ENCODE results near the gene ARMH2.

ARMH2 gene

GRCh38 chr6:24798740-24799540, at the start of gene ARMH2:
TSS of gene ARMH2 (minus strand) at chr6:24798917. CDS start at chr6:24798857, 60 bp downstream.
- DNase-seq (ENCODE audit: low read depth): no peak

DNA sequence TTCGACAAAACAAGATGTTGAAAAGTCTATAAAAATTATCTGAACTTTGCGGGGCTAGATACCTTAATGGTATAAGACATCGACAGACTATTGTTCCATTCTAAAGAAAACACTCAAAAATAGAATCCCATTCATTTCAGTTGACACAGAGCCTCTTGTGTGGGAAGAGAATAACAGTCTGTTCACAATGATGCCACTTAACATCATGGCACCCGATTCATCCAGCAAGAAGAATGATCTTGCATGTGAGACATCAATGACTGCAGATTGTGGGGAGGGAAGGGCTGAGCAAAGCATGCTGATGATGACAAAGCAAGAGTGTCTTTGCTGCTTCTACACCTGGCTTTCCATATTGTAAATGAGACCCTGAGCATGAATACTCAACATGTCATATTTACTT, 49.7 kb upstream of the ARMH2 start:
- no peak for DNase-seq (ENCODE audit: low read depth)

DNA sequence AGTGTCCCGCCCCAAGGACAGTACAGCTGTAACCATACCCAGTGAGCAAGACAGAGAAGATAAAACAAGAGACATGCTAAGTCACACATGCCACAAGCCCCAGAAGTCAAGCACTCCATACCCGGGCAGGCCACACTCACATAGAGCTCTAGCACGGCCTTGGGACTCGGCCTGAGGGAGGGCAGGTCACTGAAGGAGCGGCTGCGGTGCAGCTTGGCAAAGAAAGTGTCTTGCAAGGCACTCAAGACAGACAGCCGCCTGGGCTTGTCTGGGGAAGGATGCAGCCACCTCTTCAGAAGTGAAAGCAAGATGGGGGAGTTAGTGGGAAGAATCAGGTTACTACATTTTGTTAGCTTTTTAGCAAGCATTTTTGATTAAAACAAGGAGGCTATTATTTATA, 48.7 kb upstream of the ARMH2 start:
- no peak for DNase-seq (ENCODE audit: low read depth)

GRCh38 chr6:24845578-24845977, 46.9 kb upstream of the ARMH2 start:
- DNase-seq (ENCODE audit: low read depth): no peak

- no peak for DNase-seq (ENCODE audit: low read depth)
Observed at GRCh38 chr6:24844903-24845302, 46.2 kb upstream of the ARMH2 start.

GRCh38 chr6:24844061-24844460, 45.3 kb upstream of the ARMH2 start:
- DNase-seq (ENCODE audit: low read depth): no peak

DNA sequence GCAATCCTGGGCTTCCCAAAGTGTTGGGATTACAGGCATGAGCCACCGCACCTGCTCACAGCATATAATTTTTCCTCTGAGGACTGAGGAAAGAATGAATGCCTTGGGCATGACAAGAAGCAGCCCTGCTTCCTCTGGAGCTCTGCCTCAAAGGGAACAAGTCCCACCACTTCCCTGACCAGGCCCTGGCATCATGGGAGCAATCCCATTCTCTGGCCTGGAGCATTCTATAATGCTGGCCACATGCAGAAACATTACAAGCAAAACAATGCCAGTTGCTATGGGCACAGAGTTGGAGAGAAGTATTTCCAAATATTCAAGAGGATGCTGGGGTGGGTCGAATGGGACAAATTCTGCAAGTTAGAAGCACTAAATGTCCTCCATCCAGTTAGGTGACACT, 41.5 kb upstream of the ARMH2 start:
- no peak for DNase-seq (ENCODE audit: low read depth)

DNA sequence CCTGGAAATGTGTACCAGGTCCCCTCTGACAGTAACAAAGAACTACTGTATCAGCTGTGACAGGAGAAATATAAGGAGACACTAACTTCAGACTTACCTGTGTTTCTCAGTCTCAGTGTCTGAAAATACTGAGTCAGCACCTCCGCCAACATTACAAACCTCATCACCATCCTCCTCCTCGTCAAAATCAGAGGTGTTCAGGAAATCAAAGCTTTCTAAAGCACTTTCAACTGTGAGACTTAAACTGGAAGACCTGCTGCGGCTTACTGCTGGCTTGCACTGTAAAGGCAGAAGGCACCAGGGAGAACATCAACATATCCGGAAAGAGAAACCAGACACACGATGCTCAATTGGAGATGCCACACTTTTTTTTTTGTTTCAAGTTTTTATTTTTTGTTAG, 40.3 kb upstream of the ARMH2 start:
- DNase-seq (ENCODE audit: low read depth): no peak

- no peak for DNase-seq (ENCODE audit: low read depth)
Observed at GRCh38 chr6:24838081-24838480, 39.4 kb upstream of the ARMH2 start.

- no peak for DNase-seq (ENCODE audit: low read depth)
Observed at GRCh38 chr6:24836109-24836508, 37.4 kb upstream of the ARMH2 start.

DNA sequence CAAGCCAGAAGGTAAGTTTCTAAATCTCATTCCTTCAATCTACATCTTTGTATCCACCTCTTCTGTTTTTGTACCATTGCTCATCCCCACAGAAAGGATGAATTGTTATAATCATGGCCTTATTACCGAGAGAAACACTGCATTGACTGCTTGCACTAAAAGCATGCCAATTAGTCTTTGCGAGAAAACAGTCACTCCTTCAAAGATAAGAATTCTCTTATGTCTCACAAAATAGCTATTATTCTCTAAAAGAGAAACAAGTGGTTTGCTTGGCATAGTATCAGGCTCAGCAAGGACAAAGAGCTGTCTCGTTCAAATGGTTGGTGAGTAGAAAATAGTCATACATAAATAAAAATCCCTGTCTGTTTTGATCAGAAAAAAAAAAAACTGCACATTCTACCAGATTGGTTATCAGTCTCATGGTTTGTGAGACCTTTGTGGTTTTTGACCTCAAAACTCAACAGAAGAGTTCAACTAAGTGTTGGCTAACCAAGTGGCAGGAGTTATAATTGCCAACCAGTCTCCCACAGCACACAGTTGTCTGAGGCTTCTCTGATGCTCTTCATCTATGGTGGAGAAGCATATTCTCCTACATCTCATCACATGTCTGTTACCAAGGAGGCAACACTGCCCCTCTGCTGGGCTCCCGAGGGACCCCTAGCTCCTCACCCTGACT, 35.1 kb upstream of the ARMH2 start:
- DNase-seq (ENCODE audit: low read depth): no peak

GRCh38 chr6:24832794-24833193, 34.1 kb upstream of the ARMH2 start:
- no peak for DNase-seq (ENCODE audit: low read depth)

GRCh38 chr6:24831771-24832716, 33.3 kb upstream of the ARMH2 start:
- no peak for DNase-seq (ENCODE audit: low read depth)

- DNase-seq (ENCODE audit: low read depth): no peak
Observed at GRCh38 chr6:24829657-24830056, 30.9 kb upstream of the ARMH2 start.

GRCh38 chr6:24827970-24828369, 29.3 kb upstream of the ARMH2 start:
- no peak for DNase-seq (ENCODE audit: low read depth)

GRCh38 chr6:24827162-24827561, 28.4 kb upstream of the ARMH2 start:
- no peak for DNase-seq (ENCODE audit: low read depth)

DNA sequence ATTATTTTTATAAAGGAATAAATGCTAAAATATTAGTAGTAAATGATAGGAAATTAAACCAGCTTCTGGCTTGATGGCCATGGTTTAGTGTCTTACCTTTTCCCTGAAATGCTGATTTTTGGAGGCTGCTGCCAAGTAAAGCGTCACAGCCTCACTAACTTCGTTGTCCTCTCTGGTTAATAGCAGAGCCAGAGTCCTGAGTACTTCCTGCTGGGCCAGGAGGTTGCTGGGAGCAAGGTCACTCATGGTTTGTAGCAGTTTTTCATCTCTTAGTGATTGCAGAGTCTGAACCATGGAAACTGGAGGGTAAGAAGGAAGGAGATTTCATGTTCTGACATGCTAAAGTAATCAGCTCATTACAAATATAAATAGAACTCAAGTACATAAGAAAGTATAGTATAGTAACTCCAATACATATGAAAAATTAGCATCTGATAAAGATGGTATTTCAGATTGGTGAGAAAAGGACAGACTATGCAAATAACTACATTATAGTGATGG, 26.5 kb upstream of the ARMH2 start:
- DNase-seq (ENCODE audit: low read depth): no peak

DNA sequence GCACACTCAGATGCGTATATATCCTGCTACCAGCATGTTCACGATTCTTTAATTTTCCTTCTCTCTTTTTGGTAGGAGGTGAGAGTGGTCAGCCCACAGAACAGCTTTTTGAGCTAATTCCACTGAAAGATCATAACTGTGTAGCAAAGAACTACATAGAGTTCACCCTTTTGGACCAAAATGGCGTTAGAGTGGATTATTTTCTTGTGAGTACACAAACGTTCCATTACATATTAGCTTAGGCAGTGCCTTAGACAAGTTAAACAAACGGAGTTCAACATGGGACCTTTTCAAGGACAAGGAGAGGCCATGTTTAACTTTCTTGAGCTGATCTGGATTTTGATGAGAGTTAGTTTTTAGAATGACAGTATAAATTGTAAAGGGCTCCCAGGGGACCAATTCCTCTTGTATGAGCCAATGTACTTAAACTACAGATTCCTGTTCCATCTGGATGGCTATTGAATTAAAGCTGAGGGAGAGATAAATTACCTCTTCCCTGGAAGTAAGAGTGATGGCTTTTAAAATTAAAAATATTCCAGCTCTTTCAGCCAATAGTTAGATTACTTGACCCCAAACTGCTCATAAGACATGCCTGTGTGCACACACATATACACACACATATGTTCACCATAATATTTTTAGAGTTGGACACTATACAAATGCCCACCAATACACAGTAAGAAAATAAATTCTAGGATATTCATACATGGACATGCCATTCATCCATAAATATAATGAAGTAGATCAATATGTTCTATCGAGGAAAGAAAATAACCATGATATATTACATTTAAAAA, 25.6 kb upstream of the ARMH2 start:
- DNase-seq (ENCODE audit: low read depth): no peak

DNA sequence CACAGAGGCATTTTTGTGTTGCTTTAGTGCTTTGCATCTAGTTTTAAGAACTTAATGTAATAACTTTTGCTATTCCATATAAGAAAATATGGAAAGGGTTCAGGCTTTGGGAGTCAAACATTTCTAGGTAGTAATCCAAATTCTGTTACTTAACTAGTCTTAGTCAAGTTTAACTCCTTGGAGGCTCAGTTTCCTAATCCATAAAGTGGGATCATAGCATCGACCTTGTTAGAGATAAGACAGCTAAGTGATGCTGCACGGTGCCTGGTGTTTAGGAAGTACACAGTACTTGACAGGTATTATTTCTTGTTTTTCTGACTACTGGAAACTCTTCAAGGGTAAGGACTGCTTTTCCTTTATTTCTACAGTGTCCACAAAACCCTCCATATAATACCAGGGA, 24.5 kb upstream of the ARMH2 start:
- DNase-seq (ENCODE audit: low read depth): no peak

DNA sequence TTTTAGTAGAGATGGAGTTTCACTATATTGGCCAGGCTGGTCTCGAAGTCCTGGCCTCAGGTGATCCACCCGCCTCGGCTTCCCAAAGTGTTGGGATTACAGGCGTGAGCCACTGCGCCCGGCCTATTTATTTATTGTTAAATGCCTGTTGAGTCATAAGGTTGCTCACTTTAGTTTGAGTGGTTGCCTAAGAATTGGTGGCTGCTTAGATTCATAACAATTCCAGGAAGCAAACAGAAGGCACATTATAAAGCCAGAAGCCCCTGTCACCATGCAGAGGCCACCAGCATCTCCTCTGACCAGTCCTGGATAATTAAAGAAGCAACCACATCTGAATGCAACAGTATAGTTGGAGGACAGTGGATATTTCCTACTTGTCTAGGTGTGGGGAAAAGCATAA, 24.0 kb upstream of the ARMH2 start:
- peak; percentile 60 for DNase-seq (ENCODE audit: low read depth)

DNA sequence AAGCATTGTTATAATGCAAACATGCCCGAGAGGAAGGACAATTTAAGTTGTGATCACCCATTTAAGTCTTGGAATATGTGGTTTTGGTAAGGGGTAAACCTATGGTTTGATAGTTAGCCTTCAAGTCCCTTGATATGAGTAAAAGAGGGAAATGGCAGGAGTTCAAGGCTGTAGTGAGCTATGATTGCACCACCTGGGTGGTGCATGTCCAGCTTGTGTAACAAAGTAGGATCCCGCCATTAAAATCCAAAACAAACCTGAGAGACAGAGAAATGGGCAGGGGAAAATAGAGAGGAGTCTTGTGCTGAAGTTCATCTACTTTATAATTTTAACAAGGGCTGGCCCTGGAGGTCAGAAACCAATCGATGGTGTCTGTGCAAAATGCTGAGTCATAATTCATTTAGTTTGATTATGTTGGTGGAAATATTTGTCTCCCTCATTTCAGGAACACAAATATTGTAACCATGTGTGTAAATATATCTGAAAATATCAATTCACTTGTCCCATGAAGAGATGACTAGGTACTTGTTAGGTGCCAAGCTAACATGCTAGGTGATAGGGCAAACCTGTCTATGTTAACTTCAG, 23.2 kb upstream of the ARMH2 start:
- no peak for DNase-seq (ENCODE audit: low read depth)

Data from ELR (cell line).